HepG2 (cell line): ENCODE measurements around the gene ACER3. TPM values are rescaled to one million over a fixed set of nuclear protein-coding genes. Genes with fewer than 3 reads are reported as not detected.

Experiments used
- BATF2 ChIP-seq: sonication (generic); formaldehyde crosslinking; IDR thresholded peaks from 2 replicates; pipeline ENCODE4 v1.8.0; 2022; ENCODE audit warnings: mild to moderate bottlenecking, missing genetic modification reagents, moderate library complexity
- CTCF ChIP-seq: sonication (generic); formaldehyde crosslinking; IDR thresholded peaks from 2 replicates; pipeline ENCODE4 v1.5.0; 2020; ENCODE audit warnings: mild to moderate bottlenecking, missing genetic modification reagents, moderate library complexity
- FOXK1 ChIP-seq: sonication (generic); formaldehyde crosslinking; IDR thresholded peaks from 2 replicates; pipeline ENCODE4 v1.4.0; 2020; ENCODE audit warnings: low read depth, missing genetic modification reagents, borderline replicate concordance
- GABPB1 ChIP-seq: IDR thresholded peaks from 2 replicates; pipeline ENCODE4 v1.6.1; 2016; ENCODE audit warnings: mild to moderate bottlenecking, missing genetic modification reagents, moderate library complexity, missing compliant biosample characterization
- KAT2B ChIP-seq: fragments of 150-350 bp; IDR thresholded peaks from 2 replicates; pipeline ENCODE4 v1.6.1; 2014; ENCODE audit warnings: low read depth, low read length, borderline replicate concordance
- MNT ChIP-seq: fragments of 450-650 bp; IDR thresholded peaks from 2 replicates; pipeline ENCODE4 v1.6.1; 2016
- NFKB2 ChIP-seq: sonication (generic); formaldehyde crosslinking; IDR thresholded peaks from 2 replicates; pipeline ENCODE4 v1.4.0; 2020; ENCODE audit warnings: missing genetic modification reagents, borderline replicate concordance
- NONO ChIP-seq, 2 experiments: fragments of 450-650 bp in 1 of 2; sonication (generic) in 1 of 2; formaldehyde crosslinking in 1 of 2; IDR thresholded peaks in 1 of 2; conservative IDR thresholded peaks in 1 of 2; 2 replicates each; pipeline versions ENCODE4 v1.6.1 to v1.8.0; 2017 to 2022; ENCODE audit warnings: mild to moderate bottlenecking in 1 of 2, missing genetic modification reagents in 1 of 2, moderate library complexity in 1 of 2
- SIX4 ChIP-seq: sonication (generic); formaldehyde crosslinking; IDR thresholded peaks from 2 replicates; pipeline ENCODE4 v1.4.0; 2020; ENCODE audit warnings: missing genetic modification reagents
- SOX6 ChIP-seq, 2 experiments: fragments of 450-650 bp in 1 of 2; sonication (generic) in 1 of 2; formaldehyde crosslinking in 1 of 2; IDR thresholded peaks; 2 replicates each; pipeline versions ENCODE4 v1.4.0 to v1.6.1; 2017 to 2020; ENCODE audit warnings: antibody characterized with exemption in 1 of 2, mild to moderate bottlenecking in 1 of 2, missing genetic modification reagents in 1 of 2
- ZBTB33 ChIP-seq: sonication (generic); formaldehyde crosslinking; IDR thresholded peaks from 2 replicates; pipeline ENCODE4 v1.4.0; 2020; ENCODE audit warnings: missing genetic modification reagents
- ZEB1 ChIP-seq: IDR thresholded peaks from 2 replicates; pipeline ENCODE4 v1.6.1; 2012; ENCODE audit warnings: mild to moderate bottlenecking, low read depth, inconsistent platforms; ENCODE audit not compliant: insufficient replicate concordance
- ZNF232 ChIP-seq: sonication (generic); formaldehyde crosslinking; IDR thresholded peaks from 2 replicates; pipeline ENCODE4 v1.4.0; 2020; ENCODE audit warnings: missing genetic modification reagents, borderline replicate concordance
- ZNF44 ChIP-seq: sonication (generic); formaldehyde crosslinking; IDR thresholded peaks from 2 replicates; pipeline ENCODE4 v1.5.1; 2020; ENCODE audit warnings: mild to moderate bottlenecking, missing genetic modification reagents
- ZNF577 ChIP-seq: sonication (generic); formaldehyde crosslinking; IDR thresholded peaks from 2 replicates; pipeline ENCODE4 v1.4.0; 2020; ENCODE audit warnings: mild to moderate bottlenecking, low read depth, missing genetic modification reagents, borderline replicate concordance
- ZNF597 ChIP-seq: sonication (generic); formaldehyde crosslinking; IDR thresholded peaks from 2 replicates; pipeline ENCODE4 v1.5.0; 2020; ENCODE audit warnings: missing genetic modification reagents
- ZNF709 ChIP-seq: sonication (generic); formaldehyde crosslinking; IDR thresholded peaks from 2 replicates; pipeline ENCODE4 v1.5.0; 2020; ENCODE audit warnings: mild to moderate bottlenecking, missing genetic modification reagents
- ZNF792 ChIP-seq: IDR thresholded peaks from 2 replicates; pipeline ENCODE4 v1.6.1; 2016
- ZNF850 ChIP-seq: sonication (generic); formaldehyde crosslinking; conservative IDR thresholded peaks from 2 replicates; pipeline ENCODE4 v1.9.0; 2021; ENCODE audit warnings: mild to moderate bottlenecking, missing genetic modification reagents
- polyA plus RNA-seq, 8 experiments: library from polyadenylated mRNA; depleted of rRNA in 3 of 8; stranded (reverse) in 7 of 8; unstranded in 1 of 8; fragments of >200 nt; fragmentation: Illumina TruSeq in 4 of 8; extraction: Trizol in 4 of 8; gene quantifications; 2 replicates each; pipeline versions ENCODE4 v1.2.1 to v1.2.3, GENCODE V29; 2011 to 2016; ENCODE audit warnings: low read depth in 4 of 8, missing spikeins in 1 of 8, mixed read lengths in 1 of 8; ENCODE audit not compliant: insufficient read depth in 1 of 8
- total RNA-seq, 5 experiments: library from RNA; depleted of rRNA; stranded (reverse); fragments of >200 nt; fragmentation: Illumina TruSeq; extraction: Trizol; gene quantifications; 2 replicates each; pipeline ENCODE4 v1.2.3, GENCODE V29; 2016; ENCODE audit warnings: low read depth in 1 of 5

ACER3 gene
- total and polyA plus RNA-seq, 2 of the 13 experiments (the other 11 are each of a cell fraction or from before 2014, with no cell fraction given): 6.0 to 9.8 TPM

- TF ChIP-seq ZNF44 (CRISPR knock-in tag) (no peak), ZNF792 (CRISPR knock-in tag) (no peak), ZNF850 (CRISPR knock-in tag) (no peak), FOXK1 (0 out of 2 replicates have a peak, but pooled peaks have one; percentile 30), ZNF577 (CRISPR knock-in tag) (no peak), NFKB2 (CRISPR knock-in tag) (peak; percentile 46; the same call in 1 of the 2 replicates), ZNF709 (no peak), SIX4 (CRISPR knock-in tag) (no peak), MNT (no peak), SOX6 (IDR thresholded peaks at IDR 0.05) (no peak), SOX6 (CRISPR knock-in tag; IDR thresholded peaks at IDR 0.05) (no peak), GABPB1 (CRISPR knock-in tag) (peak; percentile 39; the same call in 1 of the 2 replicates), BATF2 (no peak), ZBTB33 (peak; percentile 73; the same call in 1 of the 2 replicates), ZEB1 (peak; percentile 58), NONO (IDR thresholded peaks at IDR 0.05) (no peak), NONO (CRISPR knock-in tag; conservative IDR thresholded peaks at IDR 0.05) (0 out of 2 replicates have a peak, but pooled peaks have one; percentile 32), KAT2B (no peak), ZNF232 (no peak), CTCF (CRISPR knock-in tag) (peak; percentile 82), ZNF597 (CRISPR knock-in tag) (no peak)
Measured at GRCh38 chr11:77046060-77046501, 185.4 kb downstream of the ACER3 start (continued).
